GM21737 (cell line): Measurements from ENCODE around the gene BLID.

Experiments used
- ATAC-seq: cut with Tn5 transposase; IDR thresholded peaks from one replicate; pipeline ENCODE4 v1.9.1; 2021; ENCODE audit warnings: mild to moderate bottlenecking, moderate library complexity; ENCODE audit not compliant: unreplicated experiment

BLID gene

GRCh38 chr11:122140500-122140899, 24.5 kb upstream of the BLID start:
- ATAC-seq = no peak

DNA sequence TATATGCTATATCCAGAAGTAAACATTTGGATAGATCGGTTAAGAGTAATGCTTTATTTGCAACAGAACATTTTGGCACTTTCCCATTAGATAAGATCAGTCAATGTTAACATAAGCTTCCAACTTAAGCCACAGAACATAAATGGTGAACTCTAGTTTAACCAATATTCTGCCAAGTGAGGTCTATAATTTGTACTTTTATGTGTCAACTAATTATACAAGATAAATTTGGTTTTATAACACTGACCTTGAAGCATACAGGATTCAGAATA, 23.5 kb upstream of the BLID start:
- no peak for ATAC-seq

DNA sequence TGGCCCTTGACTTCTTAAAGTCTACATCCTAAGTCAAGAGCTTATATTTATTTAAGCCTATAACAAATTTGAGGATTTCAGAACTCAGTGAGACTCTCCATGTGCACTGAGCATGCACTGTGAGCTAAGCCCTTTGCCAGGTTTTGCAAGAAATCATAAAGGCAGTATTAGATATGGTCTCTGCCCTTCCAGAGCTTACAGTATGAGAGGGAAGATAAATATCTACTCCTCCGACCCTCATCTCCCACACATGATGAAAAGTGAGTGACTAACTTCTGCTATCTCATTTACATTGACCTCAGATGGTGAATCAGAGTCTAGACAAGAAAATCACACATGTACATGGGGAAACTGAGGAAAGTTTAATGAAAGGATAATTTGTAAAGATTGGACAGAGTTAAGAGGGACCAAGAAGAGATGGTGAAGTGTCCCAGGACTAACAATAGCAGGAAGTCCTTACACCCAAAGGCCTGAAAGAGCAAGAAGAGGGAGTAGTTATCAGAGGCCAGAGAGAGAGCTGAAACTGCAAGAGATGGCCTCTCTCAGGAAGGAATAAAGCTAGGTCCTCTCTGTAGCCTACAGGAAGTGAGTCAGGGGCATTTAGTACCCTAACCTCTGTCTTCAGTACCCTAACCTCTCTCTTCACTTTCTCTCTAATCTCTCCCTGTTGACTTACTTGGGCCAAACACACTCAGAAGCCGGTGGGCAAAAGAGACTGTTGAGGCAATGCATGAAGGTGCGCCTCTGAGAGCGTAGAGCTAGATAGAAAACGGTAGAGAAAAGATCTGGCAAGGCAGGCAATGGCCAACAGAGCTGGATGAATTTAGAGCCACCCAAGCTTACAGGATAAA, 23.0 kb upstream of the BLID start:
- no peak for ATAC-seq

DNA sequence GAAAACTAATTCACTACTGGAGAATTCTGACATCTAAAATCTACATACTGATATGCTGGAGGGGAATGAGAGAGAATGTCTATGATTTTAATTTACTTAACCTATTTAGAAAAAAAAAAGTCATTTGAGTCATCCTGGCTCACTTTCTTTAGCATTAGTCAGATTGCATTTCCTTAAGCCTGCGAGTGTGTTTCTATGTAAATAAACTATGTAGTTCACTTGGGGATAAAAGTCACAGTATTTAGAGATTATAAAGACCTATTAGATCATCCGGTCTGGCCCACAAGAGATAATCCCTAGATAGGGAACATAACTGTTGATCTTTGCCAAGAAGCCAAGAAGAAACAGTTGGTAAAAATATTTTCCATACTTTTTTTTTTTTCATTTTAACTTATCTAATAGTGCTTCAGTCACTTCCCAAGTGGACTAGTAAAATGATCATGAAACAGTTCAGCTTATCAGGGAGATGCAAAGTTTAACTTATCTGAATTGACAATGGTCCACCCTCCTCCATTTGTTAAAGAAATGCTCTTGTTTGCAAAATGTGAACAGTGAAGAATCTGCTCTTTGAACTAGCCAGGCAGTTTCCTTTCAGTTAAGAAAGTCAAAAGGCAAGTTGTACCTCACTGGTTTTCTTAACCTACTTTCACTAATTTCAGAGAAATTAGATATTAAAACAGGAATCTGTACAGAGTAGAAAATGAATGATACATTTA, 21.2 kb upstream of the BLID start:
- no peak for ATAC-seq

DNA sequence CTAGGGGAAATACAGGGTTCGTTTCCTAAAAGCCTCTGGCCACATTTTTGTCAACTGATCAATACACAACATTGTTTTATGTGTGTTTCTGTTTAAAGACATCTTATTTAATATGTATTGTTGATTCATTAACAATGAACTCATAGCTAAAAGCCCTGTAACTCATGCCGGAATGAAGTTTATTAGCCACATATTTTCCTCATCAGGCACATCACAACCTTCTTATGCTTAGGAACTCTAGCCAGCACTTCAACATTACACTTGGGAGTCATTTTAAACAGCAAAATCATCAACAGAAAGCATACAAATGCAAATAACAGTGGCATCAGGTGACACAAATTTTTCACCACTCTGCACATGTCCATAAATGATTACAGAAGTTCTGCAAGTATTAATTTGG, 15.1 kb upstream of the BLID start:
- no peak for ATAC-seq

GRCh38 chr11:122128146-122128545, 12.1 kb upstream of the BLID start:
- ATAC-seq = no peak

DNA sequence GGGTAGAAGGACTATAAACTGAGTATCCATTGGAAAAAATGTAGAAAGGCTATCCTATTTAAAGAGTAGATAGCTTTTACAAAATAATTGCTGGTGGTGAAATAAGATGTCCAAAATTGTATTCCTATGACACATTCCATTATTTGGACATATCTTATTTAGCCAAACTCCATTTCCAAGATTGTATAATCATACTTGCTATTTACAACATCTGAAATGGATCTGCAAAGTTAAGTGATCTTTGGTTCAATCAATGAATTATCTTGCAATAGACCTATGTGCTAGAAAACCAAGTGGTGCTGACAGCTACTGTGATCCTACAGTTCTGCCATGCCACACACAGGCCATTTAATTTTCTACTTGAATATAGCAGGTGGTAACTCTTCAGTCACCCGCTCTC, 11.0 kb upstream of the BLID start:
- no peak for ATAC-seq

DNA sequence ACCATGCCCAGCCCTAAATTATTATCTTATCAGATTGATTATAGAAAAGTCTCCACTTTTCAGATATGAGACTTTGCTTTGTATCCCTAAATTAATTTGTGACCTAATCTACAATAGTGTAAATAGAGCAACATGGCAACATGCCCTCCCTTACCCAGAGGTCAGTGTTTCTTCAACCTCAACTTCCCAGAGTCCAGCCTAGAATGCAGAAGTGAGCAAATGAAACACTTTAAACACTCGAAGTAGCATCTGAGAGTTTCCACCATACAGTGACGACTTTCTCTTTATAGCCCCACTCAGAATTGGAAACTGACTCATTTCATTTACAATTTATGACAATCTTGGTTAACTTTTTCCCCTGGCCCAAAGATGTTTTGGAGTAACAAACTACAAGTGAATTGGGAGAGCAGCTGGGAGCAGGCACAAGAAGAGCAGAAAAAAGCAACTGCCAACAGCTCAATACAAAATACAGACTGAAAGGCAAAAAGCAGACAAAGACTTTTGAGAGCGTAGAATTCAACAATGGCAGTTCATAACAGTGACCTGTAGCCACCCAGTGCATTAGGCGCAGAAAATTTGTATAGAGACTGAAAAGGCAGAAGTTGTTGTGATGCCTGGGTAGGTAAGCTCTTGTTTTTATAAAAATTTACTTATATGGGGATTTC, 10.1 kb upstream of the BLID start:
- ATAC-seq = no peak

DNA sequence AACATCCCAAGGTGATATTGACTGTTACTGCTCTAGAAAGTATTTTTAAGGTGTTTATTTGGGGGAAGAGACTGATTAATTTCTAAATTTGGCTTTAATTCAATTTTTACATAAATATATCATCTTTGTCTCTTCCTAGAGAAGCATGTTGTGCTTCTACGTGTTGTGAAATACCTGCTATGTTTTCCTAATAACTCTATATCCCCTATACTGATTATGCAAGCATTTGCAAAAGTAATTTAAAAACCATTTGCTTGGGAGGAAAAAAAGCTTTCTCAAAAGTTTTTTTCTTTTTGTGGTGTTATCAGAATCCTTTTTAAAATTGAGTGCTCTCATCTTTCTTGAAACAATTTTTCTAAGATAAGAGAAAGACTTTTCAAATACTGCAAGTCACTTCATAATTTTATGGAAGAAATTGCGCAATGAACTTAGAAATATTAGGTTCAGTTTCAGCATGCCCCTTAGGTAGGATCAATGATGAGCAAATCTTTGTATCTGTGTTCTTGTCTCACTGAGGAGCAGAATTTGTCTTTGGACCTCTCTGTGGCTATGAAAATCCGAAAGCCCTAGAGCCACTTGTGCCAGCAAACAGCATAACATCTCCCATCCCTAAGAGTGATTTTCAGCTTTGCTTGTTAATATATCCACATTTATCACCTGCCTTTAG, 7.4 kb upstream of the BLID start:
- ATAC-seq = no peak

DNA sequence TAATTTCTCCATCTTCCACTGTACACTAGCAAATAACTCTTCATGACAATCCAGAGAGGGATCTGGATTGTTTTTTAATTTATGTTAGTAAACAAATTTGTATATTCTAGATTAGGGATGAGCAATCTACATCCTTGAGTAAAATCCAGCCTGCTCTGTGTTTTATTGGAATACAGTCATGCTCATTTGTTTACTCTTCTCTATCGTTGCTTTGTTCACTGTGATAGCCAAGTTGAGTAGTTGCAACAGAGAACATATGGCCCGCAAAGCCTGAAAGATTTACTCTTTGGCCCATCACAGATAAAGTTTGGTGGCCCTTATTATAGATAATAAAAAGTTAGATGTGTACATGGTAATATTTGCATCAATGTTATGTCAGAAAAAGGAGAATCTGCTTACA, 6.2 kb upstream of the BLID start:
- ATAC-seq = no peak

DNA sequence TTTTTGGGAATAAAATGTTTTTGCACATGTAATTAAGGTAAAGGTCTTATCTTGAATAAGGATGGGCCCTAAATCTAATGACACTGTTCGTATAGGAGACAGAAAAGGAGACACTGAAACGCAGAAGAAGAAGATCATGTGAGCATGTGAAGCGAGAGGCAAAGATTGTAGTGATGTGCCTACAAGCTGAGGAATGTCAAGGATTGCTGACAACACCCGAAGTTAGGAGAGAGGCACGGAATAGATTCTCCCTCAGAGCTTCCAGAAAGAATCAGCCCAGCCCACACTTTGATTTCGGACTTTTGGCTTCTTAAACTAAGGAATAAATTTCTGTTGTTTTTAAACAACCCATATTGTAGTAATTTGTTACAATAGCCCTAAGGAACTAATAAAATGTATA, 4.1 kb upstream of the BLID start:
- ATAC-seq = no peak

GRCh38 chr11:122116591-122116990, 576 bp upstream of the BLID start:
- ATAC-seq = no peak

DNA sequence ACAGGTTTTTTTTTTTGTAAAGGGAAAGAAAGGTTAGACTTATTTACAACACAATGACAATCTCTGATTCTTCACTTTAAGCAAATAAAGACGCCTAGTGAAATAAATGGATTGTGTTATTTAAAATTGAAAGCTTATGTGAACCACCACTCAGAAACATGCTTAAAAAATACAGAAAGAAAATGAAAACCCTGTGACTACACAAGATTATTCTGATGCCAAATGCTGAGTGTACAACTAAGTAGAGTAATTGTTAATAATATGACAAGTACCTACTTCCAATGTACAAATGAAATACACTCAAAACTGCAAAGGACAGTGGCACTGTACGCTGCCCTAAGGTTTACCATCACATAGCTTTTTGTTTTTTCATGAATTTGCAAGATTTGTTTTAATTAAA, 1.0 kb downstream of the BLID start:
- ATAC-seq = no peak

- no peak for ATAC-seq
These were observed 1.9 kb downstream of the BLID start for GRCh38 chr11:122113836-122114825.

DNA sequence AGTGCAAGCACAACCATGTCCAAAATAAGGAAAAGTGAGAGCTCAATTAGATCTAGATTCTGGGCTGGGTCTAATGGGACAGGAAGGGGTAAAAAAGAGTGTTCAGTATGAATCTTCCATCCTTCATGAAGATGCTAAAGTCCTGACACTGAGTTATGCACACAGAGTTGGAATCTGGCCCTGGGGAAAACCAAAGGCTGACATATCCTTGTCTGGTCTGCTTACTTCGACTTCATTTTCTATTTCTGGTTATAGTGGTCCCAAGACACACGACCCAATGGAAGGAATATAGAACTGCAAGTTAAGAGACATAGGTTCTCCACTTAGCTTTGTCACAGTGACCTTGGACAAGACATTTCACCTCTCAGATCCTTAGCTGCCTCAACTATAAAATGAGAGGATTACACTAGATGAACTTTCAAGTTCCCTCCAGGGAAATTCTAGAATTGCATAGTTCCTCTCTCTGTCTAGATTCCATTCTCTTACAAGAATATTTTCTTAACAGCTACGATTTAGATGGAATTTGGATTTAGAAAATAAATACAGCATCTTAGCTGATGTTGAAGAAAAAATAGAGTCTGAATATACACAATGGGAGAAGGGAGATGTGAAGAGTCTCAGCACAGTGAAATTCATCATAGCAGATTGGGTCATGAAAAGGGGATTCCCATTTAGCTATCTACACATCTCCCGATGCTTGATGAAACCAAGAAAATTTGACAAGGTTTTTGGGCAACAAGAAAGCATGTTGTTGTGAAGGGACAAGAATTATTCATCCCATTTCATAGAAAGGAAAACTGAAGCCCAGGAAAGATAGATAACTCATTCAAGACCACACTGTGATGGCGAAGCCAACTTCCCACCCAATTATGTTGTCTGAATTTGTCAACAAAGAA, 3.3 kb downstream of the BLID start:
- ATAC-seq = no peak

GRCh38 chr11:122109932-122110331, 6.1 kb downstream of the BLID start:
- no peak for ATAC-seq

- ATAC-seq = no peak
These were observed 7.2 kb downstream of the BLID start for GRCh38 chr11:122108828-122109227.

DNA sequence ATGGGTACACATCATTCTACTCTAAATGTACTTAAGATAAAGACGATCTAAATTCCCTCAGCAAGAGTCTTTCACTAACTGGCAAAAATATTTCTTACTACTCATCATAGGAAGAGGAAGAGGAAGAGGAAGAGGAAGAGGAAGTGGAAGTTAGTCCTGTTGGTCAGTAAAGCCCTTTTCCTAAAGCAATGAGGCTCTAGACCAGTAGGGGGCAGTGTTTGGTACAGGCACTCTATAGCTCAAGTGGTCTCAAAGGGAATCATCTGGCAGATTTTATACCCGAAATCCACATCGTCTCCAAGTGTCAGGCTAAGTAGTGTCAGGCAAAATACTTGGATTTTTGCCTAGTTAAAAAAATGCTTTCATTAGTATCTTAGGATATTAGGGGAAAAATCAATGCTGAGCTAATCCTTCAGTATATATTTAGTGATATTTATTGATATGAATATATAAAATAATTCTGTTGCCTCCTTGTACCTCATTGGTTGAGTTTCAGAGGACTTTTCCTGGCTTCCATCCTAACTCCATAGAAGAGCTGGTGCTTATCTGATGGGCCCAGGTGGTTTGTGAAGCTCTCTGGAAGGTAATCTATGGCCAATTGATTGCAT, 7.7 kb downstream of the BLID start:
- no peak for ATAC-seq

- ATAC-seq = no peak
These were observed 8.4 kb downstream of the BLID start for GRCh38 chr11:122107566-122107965.
